CD14-positive monocyte (primary cell): Measurements from ENCODE around the gene PHACTR4. TPM values are rescaled to one million over a fixed set of nuclear protein-coding genes. Genes with fewer than 3 reads are reported as not detected.

Experiments used
- DNase-seq, 3 donors: peaks; one replicate each; pipeline ENCODE4 v3.0.0-alpha.2; 2011 to 2022
- H2AFZ ChIP-seq: 2 replicates; pipeline ENCODE4 v1.6.0; 2012; ENCODE audit warnings: mild to moderate bottlenecking, low read depth, low read length, inconsistent platforms; ENCODE audit not compliant: insufficient read depth, poor library complexity, severe bottlenecking
- H3K27ac ChIP-seq, 2 donors: 1 replicate in 1 of 2; 2 replicates in 1 of 2; pipeline ENCODE4 v1.5.1; 2012 to 2013; ENCODE audit warnings: low read length in 2 of 2, control low read depth in 1 of 2, inconsistent platforms in 1 of 2, low read depth in 1 of 2, mild to moderate bottlenecking in 1 of 2
- H3K27me3 ChIP-seq, 2 donors: one replicate each; pipeline versions ENCODE4 v1.6.0 to v1.6.1; 2011 to 2013; ENCODE audit warnings: low read length in 2 of 2; ENCODE audit not compliant: control insufficient read depth in 2 of 2, insufficient read depth in 2 of 2
- H3K36me3 ChIP-seq, 2 donors: replicated peaks in 1 of 2; 1 replicate in 1 of 2; 2 replicates in 1 of 2; pipeline versions ENCODE4 v1.5.1 to v1.6.1; 2012 to 2013; ENCODE audit warnings: low read length in 2 of 2, control low read depth in 1 of 2, inconsistent platforms in 1 of 2, mild to moderate bottlenecking in 1 of 2; ENCODE audit not compliant: insufficient read depth in 2 of 2, control insufficient read depth in 1 of 2
- H3K4me1 ChIP-seq, 2 donors: 1 replicate in 1 of 2; 2 replicates in 1 of 2; pipeline versions ENCODE4 v1.5.1 to v1.6.1; 2012 to 2013; ENCODE audit warnings: low read length in 2 of 2, control low read depth in 1 of 2, inconsistent platforms in 1 of 2, mild to moderate bottlenecking in 1 of 2, moderate library complexity in 1 of 2; ENCODE audit not compliant: insufficient read depth in 2 of 2, control insufficient read depth in 1 of 2
- H3K4me2 ChIP-seq: replicated peaks from 2 replicates; pipeline ENCODE3; 2012; ENCODE audit warnings: low read length, moderate library complexity, mild to moderate bottlenecking; ENCODE audit not compliant: poor library complexity, severe bottlenecking; ENCODE audit errors: extremely low read depth
- H3K4me3 ChIP-seq, 3 experiments: fragments of 200-600 bp in 1 of 3; sonication (generic) in 1 of 3; replicated peaks in 1 of 3; 1 replicate in 2 of 3; 2 replicates in 1 of 3; pipeline ENCODE4 v1.5.1; 2011 to 2013; ENCODE audit warnings: low read length in 3 of 3, mild to moderate bottlenecking in 3 of 3, control low read depth in 2 of 3, low read depth in 2 of 3, inconsistent platforms in 1 of 3, moderate library complexity in 1 of 3
- H3K79me2 ChIP-seq: 2 replicates; pipeline ENCODE4 v1.6.0; 2012; ENCODE audit warnings: mild to moderate bottlenecking, control low read depth, inconsistent platforms, low read length, moderate library complexity; ENCODE audit not compliant: insufficient read depth
- H3K9ac ChIP-seq: 2 replicates; pipeline ENCODE4 v1.6.0; 2017; ENCODE audit warnings: low read length, mild to moderate bottlenecking; ENCODE audit not compliant: insufficient read depth, poor library complexity, severe bottlenecking
- H3K9me3 ChIP-seq, 2 donors: replicated peaks in 1 of 2; 1 replicate in 1 of 2; 2 replicates in 1 of 2; pipeline versions ENCODE4 v1.5.1 to v1.6.1; 2012 to 2013; ENCODE audit warnings: low read length in 2 of 2, control low read depth in 1 of 2; ENCODE audit not compliant: control insufficient read depth in 1 of 2, insufficient read depth in 1 of 2
- H4K20me1 ChIP-seq: 2 replicates; pipeline ENCODE4 v1.6.0; 2012; ENCODE audit warnings: mild to moderate bottlenecking, low read length, control low read depth, moderate library complexity; ENCODE audit not compliant: insufficient read depth
- H3K27ac Mint-ChIP-seq, 7 donors: one replicate each; pipeline ENCODE4 v1.8.0; 2020; ENCODE audit warnings: mild to moderate bottlenecking in 7 of 7, mixed read lengths in 7 of 7, moderate library complexity in 6 of 7, inconsistent platforms in 2 of 7
- H3K27me3 Mint-ChIP-seq, 3 donors: one replicate each; pipeline ENCODE4 v1.8.0; 2021 to 2022; ENCODE audit warnings: low read depth in 3 of 3, mild to moderate bottlenecking in 3 of 3, mixed read lengths in 3 of 3, moderate library complexity in 3 of 3, inconsistent platforms in 1 of 3
- H3K36me3 Mint-ChIP-seq, 2 donors: one replicate each; pipeline ENCODE4 v1.8.0; 2020; ENCODE audit warnings: mixed read lengths in 2 of 2, inconsistent platforms in 1 of 2, mild to moderate bottlenecking in 1 of 2
- H3K4me1 Mint-ChIP-seq: one replicate; pipeline ENCODE4 v1.8.0; 2020; ENCODE audit warnings: mild to moderate bottlenecking, mixed read lengths
- H3K4me3 Mint-ChIP-seq, 2 donors: one replicate each; pipeline ENCODE4 v1.8.0; 2020; ENCODE audit warnings: mild to moderate bottlenecking in 2 of 2, mixed read lengths in 2 of 2, moderate library complexity in 1 of 2
- H3K9me3 Mint-ChIP-seq, 7 donors: one replicate each; pipeline ENCODE4 v1.8.0; 2020 to 2022; ENCODE audit warnings: mixed read lengths in 7 of 7, mild to moderate bottlenecking in 6 of 7, moderate library complexity in 6 of 7, inconsistent platforms in 2 of 7
- WGBS: methylation state at CpG from one replicate; pipeline ENCODE4 v1.1.5; 2013; ENCODE audit warnings: missing lambda C conversion rate; ENCODE audit not compliant: insufficient coverage; 5-methylcytosine and 5-hydroxymethylcytosine counted together
- intact Hi-C, 2 donors: fragments of 100-400 bp; cut with micrococcal nuclease; formaldehyde crosslinking; loops; one replicate each; pipeline versions ENCODE4 v1.15.0 to v1.15.1; 2023
- polyA plus RNA-seq, 3 donors: library from polyadenylated mRNA; depleted of rRNA in 1 of 3; unstranded in 2 of 3; stranded (reverse) in 1 of 3; fragments of 300-500 nt in 2 of 3; fragments of >200 nt in 1 of 3; fragmentation: Illumina TruSeq in 2 of 3; gene quantifications; 1 replicate in 2 of 3; 2 replicates in 1 of 3; pipeline ENCODE4 v1.2.3, GENCODE V29; 2012 to 2021
- TF ChIP-seq, protein P1 (sequence below): fragments of 200-600 bp; IDR thresholded peaks from one replicate; pipeline ENCODE4 v1.8.0; 2022; ENCODE audit warnings: antibody characterized with exemption, mild to moderate bottlenecking

The PHACTR4 gene
- polyA plus RNA-seq, 3 donors, result 2.9 to 9.7 (median 2.9) TPM

DNA sequence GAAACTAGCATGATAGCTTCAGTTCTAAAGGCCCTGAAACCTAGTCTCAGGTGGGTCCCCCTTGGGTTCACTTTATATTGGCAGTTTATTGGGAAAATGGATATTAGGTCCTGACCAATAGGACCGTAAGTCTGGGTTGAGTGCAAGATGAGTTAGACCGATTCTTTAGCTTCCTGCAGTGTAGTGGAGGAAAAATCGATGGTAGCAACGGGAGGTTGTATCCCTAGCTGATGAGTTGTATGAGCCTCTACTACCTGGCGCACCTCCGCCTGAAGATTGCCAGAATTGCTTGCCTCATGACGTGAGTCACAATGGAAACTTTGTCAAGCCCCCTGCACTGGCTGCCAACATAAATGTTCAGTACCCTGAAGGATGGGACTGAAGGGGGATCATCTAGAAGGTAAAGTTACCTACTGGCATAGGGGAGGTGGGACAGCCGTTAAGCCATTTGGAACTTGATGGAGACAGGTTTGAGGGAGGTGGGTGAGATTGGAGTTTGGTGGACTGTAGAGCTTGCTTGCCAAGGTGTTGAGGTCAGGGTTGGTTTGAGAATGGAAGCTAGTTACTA, 140.2 kb downstream of the PHACTR4 start:
- intact Hi-C loops, result loop anchor here in 1 of 2 donors (5.0 to 10.0 kb wide), 6 partner anchors 73 to 673 kb away; partner anchors contain the start of genes RNU11, SESN2, SRSF4 and YTHDF2

DNA sequence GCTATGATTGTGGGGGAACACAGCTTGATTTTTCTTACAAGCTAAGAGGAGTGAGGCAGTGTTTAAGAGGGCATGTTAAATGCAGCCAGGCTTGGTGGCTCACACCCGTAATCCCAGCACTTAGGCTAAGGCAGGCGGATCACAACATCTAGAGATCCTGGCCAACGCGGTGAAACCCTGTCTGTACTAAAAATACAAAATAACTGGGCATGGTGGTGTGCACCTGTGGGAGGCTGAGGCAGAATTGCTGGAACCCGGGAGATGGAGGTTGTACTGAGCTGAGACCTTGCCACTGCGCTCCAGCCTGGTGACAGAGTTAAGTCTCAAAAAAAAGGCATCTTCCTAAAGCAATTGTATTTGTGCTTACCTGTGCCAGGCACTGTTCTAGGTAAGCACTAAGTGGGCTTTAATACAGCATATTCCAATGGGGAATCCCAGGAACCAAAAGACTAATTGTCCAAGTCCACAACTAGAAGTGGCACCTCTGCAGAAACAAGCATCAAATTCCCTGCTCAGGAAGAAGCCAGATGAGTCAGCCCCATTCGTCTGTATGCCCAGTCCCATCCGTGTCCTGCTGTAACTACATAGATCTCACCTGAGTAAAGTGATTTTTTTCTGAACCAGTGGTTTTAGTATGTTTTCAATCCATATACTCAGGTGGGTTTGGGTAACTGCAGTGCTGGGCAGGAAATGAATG, 140.9 kb downstream of the PHACTR4 start:
- no peak overlapping the region for H3K4me2 ChIP-seq
- peak overlapping the region in 1 of 2 donors; percentile 81 for H3K27ac ChIP-seq
- intact Hi-C loops, result loop anchor here in 1 of 2 donors (10.0 kb wide), 1 partner anchor 224 kb away; the partner anchor contains the start of gene YTHDF2
- peak overlapping the region; percentile 16 to 88 (median 68) for H3K27ac Mint-ChIP-seq
- no peaks in the 10 kb centered on the region for H3K27me3 ChIP-seq
- H3K36me3 ChIP-seq, result peaks cover 55 to 71% of the 10 kb centered on the region in 2 donors
- H3K27me3 Mint-ChIP-seq, result no peaks in the 10 kb centered on the region
- H3K9ac ChIP-seq, result peak overlapping the region; percentile 28
- peaks cover 45 to 69% of the 10 kb centered on the region in 2 donors for H3K36me3 Mint-ChIP-seq
- H3K79me2 ChIP-seq, result peaks cover 76% of the 10 kb centered on the region
- H4K20me1 ChIP-seq, result peaks cover 87% of the 10 kb centered on the region
- WGBS, result 77% methylated on average over 6 of the region's 8 CpGs
- H3K4me1 ChIP-seq, result peaks cover 42 to 49% of the 10 kb centered on the region in 2 donors
- H3K9me3 ChIP-seq, result no peaks in the 10 kb centered on the region
- H3K4me1 Mint-ChIP-seq, result peaks cover 59% of the 10 kb centered on the region
- H3K9me3 Mint-ChIP-seq, result peaks cover 0 to 2% (median 0%) of the 10 kb centered on the region in 7 donors
- DNase-seq, result no peak
- H2AFZ ChIP-seq, result no peak overlapping the region
- TF ChIP-seq, protein P1, sequence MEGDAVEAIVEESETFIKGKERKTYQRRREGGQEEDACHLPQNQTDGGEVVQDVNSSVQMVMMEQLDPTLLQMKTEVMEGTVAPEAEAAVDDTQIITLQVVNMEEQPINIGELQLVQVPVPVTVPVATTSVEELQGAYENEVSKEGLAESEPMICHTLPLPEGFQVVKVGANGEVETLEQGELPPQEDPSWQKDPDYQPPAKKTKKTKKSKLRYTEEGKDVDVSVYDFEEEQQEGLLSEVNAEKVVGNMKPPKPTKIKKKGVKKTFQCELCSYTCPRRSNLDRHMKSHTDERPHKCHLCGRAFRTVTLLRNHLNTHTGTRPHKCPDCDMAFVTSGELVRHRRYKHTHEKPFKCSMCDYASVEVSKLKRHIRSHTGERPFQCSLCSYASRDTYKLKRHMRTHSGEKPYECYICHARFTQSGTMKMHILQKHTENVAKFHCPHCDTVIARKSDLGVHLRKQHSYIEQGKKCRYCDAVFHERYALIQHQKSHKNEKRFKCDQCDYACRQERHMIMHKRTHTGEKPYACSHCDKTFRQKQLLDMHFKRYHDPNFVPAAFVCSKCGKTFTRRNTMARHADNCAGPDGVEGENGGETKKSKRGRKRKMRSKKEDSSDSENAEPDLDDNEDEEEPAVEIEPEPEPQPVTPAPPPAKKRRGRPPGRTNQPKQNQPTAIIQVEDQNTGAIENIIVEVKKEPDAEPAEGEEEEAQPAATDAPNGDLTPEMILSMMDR, result no peak
- peak overlapping the region; percentile 52 to 54 for H3K4me3 Mint-ChIP-seq
- H3K4me3 ChIP-seq, result no peak overlapping the region

More for the DNA sequence above, 140.2 kb downstream of the PHACTR4 start:
- Histone ChIP-seq H3K9me3 (no peaks in the 10 kb centered on the region), H3K36me3 (peaks cover 53 to 67% of the 10 kb centered on the region in 2 donors), H2AFZ (no peak overlapping the region), H3K4me3 (no peak overlapping the region), H3K27ac (peak overlapping the region in 1 of 2 donors; percentile 81), H3K27me3 (no peaks in the 10 kb centered on the region), H4K20me1 (peaks cover 82% of the 10 kb centered on the region), H3K4me2 (peak overlapping the region; percentile 3), H3K4me1 (peaks cover 42 to 49% of the 10 kb centered on the region in 2 donors), H3K9ac (peak overlapping the region; percentile 28), H3K79me2 (peaks cover 76% of the 10 kb centered on the region)
- Mint-ChIP-seq H3K27me3 (no peaks in the 10 kb centered on the region), H3K27ac (peak overlapping the region in 6 of 7 donors; percentile 16 to 88 (median 65)), H3K9me3 (peaks cover 0 to 3% (median 0%) of the 10 kb centered on the region in 7 donors), H3K4me1 (peaks cover 59% of the 10 kb centered on the region), H3K4me3 (peak overlapping the region; percentile 52 to 54), H3K36me3 (peaks cover 42 to 65% of the 10 kb centered on the region in 2 donors)
- TF ChIP-seq, protein P1, result no peak
- 54% methylated on average over 6 of the region's 8 CpGs for WGBS
- DNase-seq, result no peak
